Osteocyte (in vitro differentiated cells): ENCODE measurements around the gene KIF5C. TPM values are rescaled to one million over a fixed set of nuclear protein-coding genes. Genes with fewer than 3 reads are reported as not detected.

Experiments used
- DNase-seq: peaks from one replicate; pipeline ENCODE4 v3.0.0; 2021; ENCODE audit warnings: mixed read lengths; ENCODE audit not compliant: unreplicated experiment; ENCODE audit errors: extremely low spot score
- H3K27ac Mint-ChIP-seq: one replicate; pipeline ENCODE4 v1.8.0; 2021; ENCODE audit warnings: mild to moderate bottlenecking, mixed read lengths; ENCODE audit not compliant: unreplicated experiment
- H3K27me3 Mint-ChIP-seq: one replicate; pipeline ENCODE4 v1.8.0; 2021; ENCODE audit warnings: mixed read lengths; ENCODE audit not compliant: unreplicated experiment
- H3K36me3 Mint-ChIP-seq: one replicate; pipeline ENCODE4 v1.8.0; 2021; ENCODE audit warnings: mixed read lengths; ENCODE audit not compliant: unreplicated experiment
- H3K4me1 Mint-ChIP-seq: one replicate; pipeline ENCODE4 v1.8.0; 2021; ENCODE audit warnings: mixed read lengths; ENCODE audit not compliant: unreplicated experiment
- H3K4me3 Mint-ChIP-seq: one replicate; pipeline ENCODE4 v1.8.0; 2021; ENCODE audit warnings: mild to moderate bottlenecking, moderate library complexity, mixed read lengths; ENCODE audit not compliant: unreplicated experiment
- H3K9me3 Mint-ChIP-seq: one replicate; pipeline ENCODE4 v1.8.0; 2021; ENCODE audit warnings: mixed read lengths; ENCODE audit not compliant: unreplicated experiment
- CTCF ChIP-seq: fragments of 200-600 bp; sonication (generic); IDR thresholded peaks from 2 replicates; pipeline ENCODE4 v1.5.0; 2021; ENCODE audit warnings: antibody characterized with exemption, mild to moderate bottlenecking, moderate library complexity
- total RNA-seq: library from RNA; stranded (reverse); gene quantifications from 2 replicates; pipeline ENCODE4 v1.2.1, GENCODE V29; 2021

Gene KIF5C
- total RNA-seq, 1 donor from 2014 or later: 10.2 TPM

DNA sequence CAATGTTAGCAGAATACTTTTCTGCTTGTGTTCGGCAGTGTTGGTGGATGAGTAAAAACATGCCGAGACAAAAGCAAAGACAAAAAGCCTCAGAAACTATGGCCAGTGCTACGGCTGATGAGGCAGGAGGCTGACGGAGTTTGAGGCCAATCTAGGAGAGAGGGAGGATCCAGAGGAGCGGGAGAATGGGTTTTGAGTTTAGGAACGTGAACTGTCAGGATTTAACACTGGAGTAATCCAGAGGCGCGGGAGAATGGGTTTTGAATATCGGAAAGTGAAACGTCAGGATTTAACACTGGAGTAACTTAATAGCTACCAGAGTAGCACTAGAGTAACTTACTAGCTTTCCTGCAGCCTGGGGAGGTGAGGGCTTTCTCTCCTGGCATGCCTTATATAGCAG is 200.8 kb downstream of the KIF5C start:
- H3K36me3 Mint-ChIP-seq: no peaks in the 10 kb centered on the region
- H3K27me3 Mint-ChIP-seq: no peaks in the 10 kb centered on the region
- DNase-seq: no peak
- H3K27ac Mint-ChIP-seq: peak overlapping the region; percentile 90
- H3K4me1 Mint-ChIP-seq: peaks cover 49% of the 10 kb centered on the region
- no peaks in the 10 kb centered on the region for H3K9me3 Mint-ChIP-seq
- peak overlapping the region; percentile 52 for H3K4me3 Mint-ChIP-seq
- TF ChIP-seq CTCF: no peak

Other genes starting within 250 kb of the KIF5C start
- 38.3 and 39.2 TPM in 2 replicates for gene EPC2, start 230.5 kb upstream of the KIF5C start, total RNA-seq
- gene LYPD6B, start 163.5 kb downstream of the KIF5C start, total RNA-seq: 13.5 and 14.5 TPM in 2 replicates